SK-N-SH treated with all-trans-retinoic acid at 6 μM for 48 hours (cell line): ENCODE results near the gene SUMO3.

ENCODE experiments used
- ATAC-seq: fragments of 200-7000 bp; cut with Tn5 transposase; 3 replicates; pipeline ENCODE4 v1.9.1; 2020; ENCODE audit warnings: mild to moderate bottlenecking, moderate library complexity
- ARNTL ChIP-seq: fragments of 450-650 bp; formaldehyde crosslinking; IDR thresholded peaks from 2 replicates; pipeline ENCODE4 v1.5.0; 2020; ENCODE audit warnings: low read depth, mild to moderate bottlenecking, moderate library complexity, borderline replicate concordance
- CSDC2 ChIP-seq: fragments of 250-450 bp; sonication (Bioruptor Pico); IDR thresholded peaks from 2 replicates; pipeline ENCODE4 v1.5.0; 2020; ENCODE audit warnings: mild to moderate bottlenecking, moderate library complexity
- ESRRG ChIP-seq: fragments of 250-450 bp; sonication (Bioruptor Pico); IDR thresholded peaks from 2 replicates; pipeline ENCODE4 v1.6.1; 2021; ENCODE audit warnings: mild to moderate bottlenecking
- GLIS3 ChIP-seq: fragments of 250-450 bp; sonication (Bioruptor Pico); IDR thresholded peaks from 2 replicates; pipeline ENCODE4 v1.5.0; 2020; ENCODE audit warnings: mild to moderate bottlenecking, moderate library complexity
- ISL1 ChIP-seq: fragments of 250-450 bp; sonication (Bioruptor Pico); IDR thresholded peaks from 2 replicates; pipeline ENCODE4 v2.1.2; 2022; ENCODE audit warnings: mild to moderate bottlenecking, moderate library complexity
- OSR1 ChIP-seq: fragments of 250-450 bp; sonication (Bioruptor Pico); IDR thresholded peaks from 2 replicates; pipeline ENCODE4 v1.8.0; 2022; ENCODE audit warnings: moderate library complexity, mild to moderate bottlenecking, inconsistent platforms
- PPARA ChIP-seq: fragments of 250-450 bp; sonication (Bioruptor Pico); IDR thresholded peaks from 2 replicates; pipeline ENCODE4 v1.5.0; 2020; ENCODE audit warnings: mild to moderate bottlenecking, borderline replicate concordance
- SNAI2 ChIP-seq: fragments of 250-450 bp; sonication (Bioruptor Pico); IDR thresholded peaks from 2 replicates; pipeline ENCODE4 v1.5.0; 2020; ENCODE audit warnings: mild to moderate bottlenecking, moderate library complexity
- TCF4 ChIP-seq: fragments of 250-450 bp; sonication (Bioruptor Pico); IDR thresholded peaks from 2 replicates; pipeline ENCODE4 v1.8.0; 2021; ENCODE audit warnings: mild to moderate bottlenecking, moderate library complexity, borderline replicate concordance
- TOX ChIP-seq: fragments of 250-450 bp; sonication (Bioruptor Pico); IDR thresholded peaks from 2 replicates; pipeline ENCODE4 v1.8.0; 2021; ENCODE audit warnings: mild to moderate bottlenecking, moderate library complexity, borderline replicate concordance
- ZC3H10 ChIP-seq: fragments of 250-450 bp; sonication (Bioruptor Pico); IDR thresholded peaks from 2 replicates; pipeline ENCODE4 v1.5.1; 2021; ENCODE audit warnings: mild to moderate bottlenecking, moderate library complexity
- ZFP3 ChIP-seq: fragments of 250-450 bp; sonication (Bioruptor Pico); IDR thresholded peaks from 2 replicates; pipeline ENCODE4 v1.5.0; 2020; ENCODE audit warnings: mild to moderate bottlenecking, moderate library complexity
- ZFP30 ChIP-seq: fragments of 450-650 bp; formaldehyde crosslinking; IDR thresholded peaks from 2 replicates; pipeline ENCODE4 v1.5.0; 2022; ENCODE audit warnings: mild to moderate bottlenecking, moderate library complexity
- ZNF565 ChIP-seq: fragments of 450-650 bp; formaldehyde crosslinking; conservative IDR thresholded peaks from 2 replicates; pipeline ENCODE4 v1.5.0; 2020; ENCODE audit warnings: low read depth, mild to moderate bottlenecking, moderate library complexity
- ZNF8 ChIP-seq: fragments of 450-650 bp; formaldehyde crosslinking; IDR thresholded peaks from 2 replicates; pipeline ENCODE4 v1.5.0; 2020; ENCODE audit warnings: mild to moderate bottlenecking, moderate library complexity
- TF ChIP-seq, protein P1 (sequence below): fragments of 250-450 bp; sonication (Bioruptor Pico); IDR thresholded peaks from 2 replicates; pipeline ENCODE4 v1.5.0; 2020; ENCODE audit warnings: mild to moderate bottlenecking, moderate library complexity
- TF ChIP-seq, protein P2 (sequence below): fragments of 250-450 bp; sonication (Bioruptor Pico); IDR thresholded peaks from 2 replicates; pipeline ENCODE4 v1.8.0; 2021; ENCODE audit warnings: low read depth, mild to moderate bottlenecking, moderate library complexity, borderline replicate concordance
- TF ChIP-seq, protein P3 (sequence below): fragments of 250-450 bp; sonication (Bioruptor Pico); IDR thresholded peaks from 2 replicates; pipeline ENCODE4 v1.5.1; 2020; ENCODE audit warnings: low read depth, mild to moderate bottlenecking, moderate library complexity
- TF ChIP-seq, protein P4 (sequence below): fragments of 250-450 bp; sonication (Bioruptor Pico); IDR thresholded peaks from 2 replicates; pipeline ENCODE4 v1.5.1; 2021; ENCODE audit warnings: mild to moderate bottlenecking, moderate library complexity
- TF ChIP-seq, protein P5 (sequence below): fragments of 250-450 bp; sonication (Bioruptor Pico); IDR thresholded peaks from 2 replicates; pipeline ENCODE4 v1.8.0; 2020; ENCODE audit warnings: mild to moderate bottlenecking, moderate library complexity, borderline replicate concordance

The SUMO3 gene

DNA sequence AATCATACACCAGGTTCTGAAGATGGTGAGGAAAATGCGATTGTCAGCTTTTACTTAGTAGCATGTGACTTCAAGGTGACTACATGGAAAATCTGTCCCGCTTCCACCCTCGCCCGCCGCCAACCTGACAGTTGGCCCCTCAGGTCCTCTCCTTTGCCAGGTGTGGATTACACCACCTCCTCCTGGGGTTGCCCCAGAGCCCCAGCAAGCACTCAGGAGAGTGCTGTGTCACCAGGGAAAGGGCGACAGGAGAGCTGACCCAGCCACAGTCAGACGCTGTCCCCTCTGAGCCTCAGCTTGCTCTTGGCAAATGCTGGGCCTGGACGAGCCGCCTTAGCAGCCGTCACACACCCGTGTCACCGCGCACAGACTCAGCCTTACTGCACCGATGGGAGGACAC lies 37.7 kb upstream of the SUMO3 start (continued):
- TF ChIP-seq, protein P1, sequence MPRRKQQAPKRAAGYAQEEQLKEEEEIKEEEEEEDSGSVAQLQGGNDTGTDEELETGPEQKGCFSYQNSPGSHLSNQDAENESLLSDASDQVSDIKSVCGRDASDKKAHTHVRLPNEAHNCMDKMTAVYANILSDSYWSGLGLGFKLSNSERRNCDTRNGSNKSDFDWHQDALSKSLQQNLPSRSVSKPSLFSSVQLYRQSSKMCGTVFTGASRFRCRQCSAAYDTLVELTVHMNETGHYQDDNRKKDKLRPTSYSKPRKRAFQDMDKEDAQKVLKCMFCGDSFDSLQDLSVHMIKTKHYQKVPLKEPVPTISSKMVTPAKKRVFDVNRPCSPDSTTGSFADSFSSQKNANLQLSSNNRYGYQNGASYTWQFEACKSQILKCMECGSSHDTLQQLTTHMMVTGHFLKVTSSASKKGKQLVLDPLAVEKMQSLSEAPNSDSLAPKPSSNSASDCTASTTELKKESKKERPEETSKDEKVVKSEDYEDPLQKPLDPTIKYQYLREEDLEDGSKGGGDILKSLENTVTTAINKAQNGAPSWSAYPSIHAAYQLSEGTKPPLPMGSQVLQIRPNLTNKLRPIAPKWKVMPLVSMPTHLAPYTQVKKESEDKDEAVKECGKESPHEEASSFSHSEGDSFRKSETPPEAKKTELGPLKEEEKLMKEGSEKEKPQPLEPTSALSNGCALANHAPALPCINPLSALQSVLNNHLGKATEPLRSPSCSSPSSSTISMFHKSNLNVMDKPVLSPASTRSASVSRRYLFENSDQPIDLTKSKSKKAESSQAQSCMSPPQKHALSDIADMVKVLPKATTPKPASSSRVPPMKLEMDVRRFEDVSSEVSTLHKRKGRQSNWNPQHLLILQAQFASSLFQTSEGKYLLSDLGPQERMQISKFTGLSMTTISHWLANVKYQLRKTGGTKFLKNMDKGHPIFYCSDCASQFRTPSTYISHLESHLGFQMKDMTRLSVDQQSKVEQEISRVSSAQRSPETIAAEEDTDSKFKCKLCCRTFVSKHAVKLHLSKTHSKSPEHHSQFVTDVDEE (CRISPR knock-in tag) = no peak
- no peak for TF ChIP-seq ARNTL (CRISPR knock-in tag)
- TF ChIP-seq, protein P2, sequence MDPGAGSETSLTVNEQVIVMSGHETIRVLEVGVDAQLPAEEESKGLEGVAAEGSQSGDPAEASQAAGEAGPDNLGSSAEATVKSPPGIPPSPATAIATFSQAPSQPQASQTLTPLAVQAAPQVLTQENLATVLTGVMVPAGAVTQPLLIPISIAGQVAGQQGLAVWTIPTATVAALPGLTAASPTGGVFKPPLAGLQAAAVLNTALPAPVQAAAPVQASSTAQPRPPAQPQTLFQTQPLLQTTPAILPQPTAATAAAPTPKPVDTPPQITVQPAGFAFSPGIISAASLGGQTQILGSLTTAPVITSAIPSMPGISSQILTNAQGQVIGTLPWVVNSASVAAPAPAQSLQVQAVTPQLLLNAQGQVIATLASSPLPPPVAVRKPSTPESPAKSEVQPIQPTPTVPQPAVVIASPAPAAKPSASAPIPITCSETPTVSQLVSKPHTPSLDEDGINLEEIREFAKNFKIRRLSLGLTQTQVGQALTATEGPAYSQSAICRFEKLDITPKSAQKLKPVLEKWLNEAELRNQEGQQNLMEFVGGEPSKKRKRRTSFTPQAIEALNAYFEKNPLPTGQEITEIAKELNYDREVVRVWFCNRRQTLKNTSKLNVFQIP (CRISPR knock-in tag) = no peak

DNA sequence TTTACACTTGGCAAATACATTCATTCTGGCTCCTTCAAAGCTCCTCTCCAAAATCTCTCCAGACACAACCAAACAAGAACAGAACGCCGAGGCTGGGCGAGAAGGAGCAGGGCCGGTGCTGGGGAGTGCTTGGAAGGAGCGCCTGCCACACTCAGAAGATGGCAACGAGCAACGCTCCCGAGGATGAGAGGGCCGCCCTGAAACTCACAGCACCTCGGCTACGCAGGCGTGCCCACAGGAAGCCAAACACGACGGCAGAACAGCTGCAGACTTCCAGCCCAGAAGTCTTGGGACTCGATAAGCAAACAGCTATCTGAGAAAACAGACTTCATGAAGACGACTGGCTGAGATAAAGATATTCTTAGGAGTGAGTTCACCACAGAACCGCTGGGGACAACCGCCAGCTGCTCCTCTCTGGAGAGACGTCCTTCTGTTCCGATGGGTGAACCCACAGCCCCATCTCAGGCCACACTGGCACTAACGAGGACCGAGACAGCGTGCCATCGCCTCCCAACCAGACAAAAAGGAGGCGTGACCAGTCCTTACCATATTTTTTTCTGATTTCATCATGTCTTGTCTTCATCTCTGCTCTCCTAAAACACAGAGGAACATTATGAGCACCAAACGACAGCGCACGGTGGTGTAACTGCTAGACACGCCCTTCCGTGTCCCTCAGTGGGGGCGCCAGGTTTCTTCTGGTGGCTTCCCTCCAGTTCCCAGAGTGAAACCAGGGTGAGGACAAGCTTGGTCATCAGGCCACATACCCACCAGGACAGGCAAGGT lies 37.0 kb upstream of the SUMO3 start:
- ATAC-seq = no peak
- TF ChIP-seq, protein P3, sequence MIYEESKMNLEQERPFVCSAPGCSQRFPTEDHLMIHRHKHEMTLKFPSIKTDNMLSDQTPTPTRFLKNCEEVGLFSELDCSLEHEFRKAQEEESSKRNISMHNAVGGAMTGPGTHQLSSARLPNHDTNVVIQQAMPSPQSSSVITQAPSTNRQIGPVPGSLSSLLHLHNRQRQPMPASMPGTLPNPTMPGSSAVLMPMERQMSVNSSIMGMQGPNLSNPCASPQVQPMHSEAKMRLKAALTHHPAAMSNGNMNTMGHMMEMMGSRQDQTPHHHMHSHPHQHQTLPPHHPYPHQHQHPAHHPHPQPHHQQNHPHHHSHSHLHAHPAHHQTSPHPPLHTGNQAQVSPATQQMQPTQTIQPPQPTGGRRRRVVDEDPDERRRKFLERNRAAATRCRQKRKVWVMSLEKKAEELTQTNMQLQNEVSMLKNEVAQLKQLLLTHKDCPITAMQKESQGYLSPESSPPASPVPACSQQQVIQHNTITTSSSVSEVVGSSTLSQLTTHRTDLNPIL (CRISPR knock-in tag) = no peak
- TF ChIP-seq TCF4 (CRISPR knock-in tag) (no peak), OSR1 (CRISPR knock-in tag) (no peak), PPARA (CRISPR knock-in tag) (no peak), ZNF8 (CRISPR knock-in tag) (no peak), GLIS3 (no peak), ZFP3 (CRISPR knock-in tag) (no peak), ESRRG (CRISPR knock-in tag) (no peak), ARNTL (CRISPR knock-in tag) (no peak), ZC3H10 (CRISPR knock-in tag) (no peak), TOX (CRISPR knock-in tag) (no peak), ISL1 (CRISPR knock-in tag) (no peak), CSDC2 (CRISPR knock-in tag) (no peak), ZNF565 (CRISPR knock-in tag) (no peak), SNAI2 (CRISPR knock-in tag) (no peak), ZFP30 (no peak)
- TF ChIP-seq, protein P4, sequence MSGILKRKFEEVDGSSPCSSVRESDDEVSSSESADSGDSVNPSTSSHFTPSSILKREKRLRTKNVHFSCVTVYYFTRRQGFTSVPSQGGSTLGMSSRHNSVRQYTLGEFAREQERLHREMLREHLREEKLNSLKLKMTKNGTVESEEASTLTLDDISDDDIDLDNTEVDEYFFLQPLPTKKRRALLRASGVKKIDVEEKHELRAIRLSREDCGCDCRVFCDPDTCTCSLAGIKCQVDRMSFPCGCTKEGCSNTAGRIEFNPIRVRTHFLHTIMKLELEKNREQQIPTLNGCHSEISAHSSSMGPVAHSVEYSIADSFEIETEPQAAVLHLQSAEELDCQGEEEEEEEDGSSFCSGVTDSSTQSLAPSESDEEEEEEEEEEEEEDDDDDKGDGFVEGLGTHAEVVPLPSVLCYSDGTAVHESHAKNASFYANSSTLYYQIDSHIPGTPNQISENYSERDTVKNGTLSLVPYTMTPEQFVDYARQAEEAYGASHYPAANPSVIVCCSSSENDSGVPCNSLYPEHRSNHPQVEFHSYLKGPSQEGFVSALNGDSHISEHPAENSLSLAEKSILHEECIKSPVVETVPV (CRISPR knock-in tag) = no peak
- TF ChIP-seq, protein P5, sequence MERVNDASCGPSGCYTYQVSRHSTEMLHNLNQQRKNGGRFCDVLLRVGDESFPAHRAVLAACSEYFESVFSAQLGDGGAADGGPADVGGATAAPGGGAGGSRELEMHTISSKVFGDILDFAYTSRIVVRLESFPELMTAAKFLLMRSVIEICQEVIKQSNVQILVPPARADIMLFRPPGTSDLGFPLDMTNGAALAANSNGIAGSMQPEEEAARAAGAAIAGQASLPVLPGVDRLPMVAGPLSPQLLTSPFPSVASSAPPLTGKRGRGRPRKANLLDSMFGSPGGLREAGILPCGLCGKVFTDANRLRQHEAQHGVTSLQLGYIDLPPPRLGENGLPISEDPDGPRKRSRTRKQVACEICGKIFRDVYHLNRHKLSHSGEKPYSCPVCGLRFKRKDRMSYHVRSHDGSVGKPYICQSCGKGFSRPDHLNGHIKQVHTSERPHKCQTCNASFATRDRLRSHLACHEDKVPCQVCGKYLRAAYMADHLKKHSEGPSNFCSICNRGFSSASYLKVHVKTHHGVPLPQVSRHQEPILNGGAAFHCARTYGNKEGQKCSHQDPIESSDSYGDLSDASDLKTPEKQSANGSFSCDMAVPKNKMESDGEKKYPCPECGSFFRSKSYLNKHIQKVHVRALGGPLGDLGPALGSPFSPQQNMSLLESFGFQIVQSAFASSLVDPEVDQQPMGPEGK = no peak
- TF ChIP-seq, protein P1 (CRISPR knock-in tag) = no peak
- TF ChIP-seq, protein P2 (CRISPR knock-in tag) = no peak
